ENCODE results near the gene RAPGEF1.

RAPGEF1 gene

DNA sequence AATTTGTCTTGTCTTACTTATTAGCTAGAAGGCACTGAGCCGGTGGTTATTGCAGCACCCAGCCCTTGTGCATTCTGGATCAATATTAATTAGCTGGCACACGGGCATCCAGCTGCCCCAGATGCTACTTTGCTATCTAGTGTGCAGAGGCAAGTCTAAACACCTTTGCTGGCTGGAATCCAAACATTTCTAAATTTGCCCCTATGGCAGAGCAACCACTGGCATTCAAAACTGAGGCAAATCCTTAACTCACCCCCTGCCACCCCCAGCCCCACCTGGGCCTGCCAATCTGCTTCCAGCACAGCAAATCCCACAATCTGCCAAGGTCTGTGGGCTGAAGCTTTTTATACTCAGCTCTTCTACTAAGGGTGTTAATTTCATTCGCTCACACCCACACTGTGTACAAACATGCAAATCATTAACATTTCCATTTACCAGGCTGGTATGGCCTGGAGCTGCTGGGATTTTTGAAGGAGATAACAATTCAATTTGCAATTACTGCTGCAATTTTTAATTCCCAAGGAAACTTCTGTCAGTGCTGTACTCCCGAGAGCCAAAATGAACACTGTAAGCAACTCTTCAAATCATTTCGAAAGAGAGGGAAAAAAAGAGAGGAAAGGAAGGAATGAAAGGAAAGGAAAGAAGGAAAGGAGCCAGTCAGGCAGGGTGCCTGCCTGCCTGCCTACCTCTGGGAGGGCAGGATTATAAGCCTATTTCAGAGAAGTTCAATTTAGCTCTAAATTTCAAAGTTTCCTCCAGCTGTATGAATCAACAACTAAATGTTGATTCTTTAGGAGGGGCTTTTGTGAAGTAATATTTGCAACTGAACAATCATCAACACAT, 35.5 kb downstream of the RAPGEF1 start:
- Histone ChIP-seq H3K9ac (peak overlapping the region in 3 of 11 experiments; percentile 54 to 64 (median 62); a peak in 4 of 22 replicates), H3K36me3 (peaks cover 0 to 25% (median 6%) of the 10 kb centered on the region in 11 experiments; a peak in 10 of 22 replicates), H3K9me3 (replicated peaks in 1 of 11) (no peaks in the 10 kb centered on the region), H3K4me2 (peak overlapping the region; percentile 10 to 88 (median 78); a peak in 17 of 22 replicates), H3K27me3 (no peaks in the 10 kb centered on the region), H3K27ac (peak overlapping the region in 8 of 11 experiments; percentile 41 to 88 (median 76); a peak in 13 of 22 replicates), H3K4me3 (no peak overlapping the region), H4K20me1 (peaks cover 36 to 100% (median 76%) of the 10 kb centered on the region in 11 experiments; a peak in 18 of 22 replicates), H3K4me1 (peaks cover 83 to 100% (median 96%) of the 10 kb centered on the region in 10 experiments)
- no peak for TF ChIP-seq Cebpa-rat (IDR thresholded peaks at IDR 0.05)

DNA sequence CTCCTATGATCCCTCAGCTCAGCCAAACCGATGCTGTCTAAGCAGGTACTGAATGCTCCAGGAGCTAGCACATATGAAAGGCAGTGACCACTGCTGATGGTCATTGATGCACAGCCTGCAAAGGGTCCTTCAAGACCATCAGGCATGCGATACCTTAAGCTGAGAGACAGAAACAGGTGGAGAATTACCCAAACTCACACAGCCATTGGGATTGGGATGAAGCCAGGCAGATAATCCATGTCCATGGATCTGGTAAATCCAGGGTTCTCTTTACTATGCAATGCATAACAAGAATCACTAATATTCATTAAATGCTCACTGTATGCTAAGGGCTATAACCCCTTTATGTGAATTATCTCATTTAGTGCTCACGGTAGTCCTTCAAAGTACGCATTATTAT, 36.2 kb downstream of the RAPGEF1 start:
- no peak overlapping the region for H3K9ac ChIP-seq
- H3K4me2 ChIP-seq = peak overlapping the region in 4 of 11 experiments; percentile 74 to 84 (median 82); a peak in 7 of 22 replicates
- no peaks in the 10 kb centered on the region for H3K27me3 ChIP-seq
- peaks cover 83 to 100% (median 96%) of the 10 kb centered on the region in 10 experiments for H3K4me1 ChIP-seq
- H3K9me3 ChIP-seq (replicated peaks in 1 of 11) = no peaks in the 10 kb centered on the region
- no peak overlapping the region for H3K4me3 ChIP-seq
- TF ChIP-seq Cebpa-rat (IDR thresholded peaks at IDR 0.05) = no peak
- peak overlapping the region in 1 of 11 experiments; percentile 86; a peak in 1 of 22 replicates for H3K27ac ChIP-seq
- peaks cover 0 to 19% (median 5%) of the 10 kb centered on the region in 11 experiments; a peak in 6 of 22 replicates for H3K36me3 ChIP-seq
- peaks cover 40 to 100% (median 76%) of the 10 kb centered on the region in 11 experiments; a peak in 20 of 22 replicates for H4K20me1 ChIP-seq

DNA sequence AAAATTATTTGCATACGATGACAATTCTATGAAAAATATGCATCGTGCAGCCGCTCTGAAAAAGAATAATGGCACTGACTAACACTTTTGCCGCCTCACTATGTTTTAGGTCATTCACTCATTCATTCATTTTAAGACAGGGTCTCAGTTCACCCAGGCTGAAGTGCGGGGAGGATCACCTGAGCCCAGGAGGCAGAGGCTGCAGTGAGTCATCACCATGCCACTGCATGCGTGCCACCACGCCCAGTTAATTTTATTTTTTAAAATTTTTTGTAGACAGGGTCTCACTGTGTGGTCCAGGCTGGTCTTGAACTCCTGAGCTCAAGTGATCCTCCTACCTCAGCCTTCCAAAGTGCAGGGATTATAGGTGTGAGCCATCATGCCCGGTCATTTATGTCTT, 37.0 kb downstream of the RAPGEF1 start:
- H3K36me3 ChIP-seq = peaks cover 0 to 18% (median 5%) of the 10 kb centered on the region in 11 experiments; a peak in 4 of 22 replicates
- no peak overlapping the region for H3K9ac ChIP-seq
- no peak for TF ChIP-seq Cebpa-rat (IDR thresholded peaks at IDR 0.05)
- H4K20me1 ChIP-seq = peaks cover 47 to 100% (median 84%) of the 10 kb centered on the region in 11 experiments
- H3K27ac ChIP-seq = no peak overlapping the region; a peak in 1 of 22 replicates
- H3K4me3 ChIP-seq = no peak overlapping the region
- no peaks in the 10 kb centered on the region for H3K9me3 ChIP-seq (replicated peaks in 1 of 11)
- H3K27me3 ChIP-seq = no peaks in the 10 kb centered on the region
- peak overlapping the region in 5 of 11 experiments; percentile 2 to 84 (median 80); a peak in 7 of 22 replicates for H3K4me2 ChIP-seq
- peaks cover 83 to 100% (median 96%) of the 10 kb centered on the region in 10 experiments for H3K4me1 ChIP-seq

DNA sequence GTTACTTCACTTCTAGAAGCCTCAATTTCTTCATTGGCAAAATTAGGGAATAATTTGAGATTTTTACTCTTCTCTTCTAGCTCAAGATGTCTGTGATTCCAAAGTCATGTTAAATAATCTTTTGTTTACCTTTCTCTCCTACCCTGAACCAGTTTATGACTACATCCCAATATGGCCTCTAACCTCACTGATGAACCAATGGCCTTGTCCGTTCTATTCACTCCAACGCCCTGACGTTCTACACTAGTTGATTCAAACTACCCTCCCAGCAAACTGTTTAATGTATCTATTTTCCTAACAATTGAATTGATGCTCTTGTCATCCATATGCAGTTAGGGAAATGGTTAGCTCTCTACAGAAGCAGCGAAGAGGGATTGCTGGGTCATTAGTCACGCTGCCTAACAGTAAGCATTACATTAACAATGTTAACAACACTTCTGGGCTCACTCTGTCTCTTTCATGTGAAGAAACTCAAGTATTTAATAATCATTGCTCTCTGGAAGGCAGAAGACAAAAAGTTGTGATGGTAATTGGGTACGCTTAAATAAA, 38.0 kb downstream of the RAPGEF1 start:
- H3K4me2 ChIP-seq = peak overlapping the region; percentile 56 to 88 (median 67); a peak in 21 of 22 replicates
- H3K9me3 ChIP-seq (replicated peaks in 1 of 11) = no peaks in the 10 kb centered on the region
- H3K4me1 ChIP-seq = peaks cover 84 to 100% (median 96%) of the 10 kb centered on the region in 10 experiments
- peak overlapping the region in 10 of 11 experiments; percentile 3 to 86 (median 29); a peak in 7 of 22 replicates for H3K27ac ChIP-seq
- no peak overlapping the region for H3K4me3 ChIP-seq
- no peaks in the 10 kb centered on the region for H3K27me3 ChIP-seq
- H3K36me3 ChIP-seq = peaks cover 0 to 18% (median 5%) of the 10 kb centered on the region in 11 experiments; a peak in 4 of 22 replicates
- no peak for TF ChIP-seq Cebpa-rat (IDR thresholded peaks at IDR 0.05)
- no peak overlapping the region for H3K9ac ChIP-seq
- H4K20me1 ChIP-seq = peaks cover 58 to 100% (median 94%) of the 10 kb centered on the region in 11 experiments

DNA sequence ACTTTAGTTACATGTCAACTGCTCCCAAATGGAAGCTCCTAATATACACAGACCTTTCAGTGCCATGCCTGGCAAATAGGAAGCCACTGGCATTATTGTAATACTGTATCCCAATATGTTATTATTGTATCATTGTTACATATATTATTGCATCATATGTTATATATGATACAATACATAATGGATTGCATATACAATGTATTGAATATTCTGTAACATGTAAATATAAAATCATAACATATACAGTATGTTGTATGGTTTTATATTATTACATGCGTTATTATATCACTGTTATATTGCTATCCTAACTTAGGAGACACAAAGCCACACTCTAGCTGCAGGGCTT, 38.5 kb downstream of the RAPGEF1 start:
- H3K4me3 ChIP-seq = no peak overlapping the region
- H3K27ac ChIP-seq = peak overlapping the region; percentile 18 to 86 (median 51); a peak in 16 of 22 replicates
- peak in 3 of 11 experiments; percentile 11 to 41 (median 28); a peak in 2 of 22 replicates for TF ChIP-seq Cebpa-rat (IDR thresholded peaks at IDR 0.05)
- H3K36me3 ChIP-seq = peaks cover 0 to 17% (median 5%) of the 10 kb centered on the region in 11 experiments; a peak in 4 of 22 replicates
- no peaks in the 10 kb centered on the region for H3K27me3 ChIP-seq
- peaks cover 84 to 100% (median 96%) of the 10 kb centered on the region in 10 experiments for H3K4me1 ChIP-seq
- H3K9me3 ChIP-seq (replicated peaks in 1 of 11) = no peaks in the 10 kb centered on the region
- H4K20me1 ChIP-seq = peaks cover 62 to 100% (median 94%) of the 10 kb centered on the region in 11 experiments
- H3K4me2 ChIP-seq = peak overlapping the region; percentile 56 to 88 (median 67)
- H3K9ac ChIP-seq = peak overlapping the region in 1 of 11 experiments; percentile 38; a peak in 1 of 22 replicates

DNA sequence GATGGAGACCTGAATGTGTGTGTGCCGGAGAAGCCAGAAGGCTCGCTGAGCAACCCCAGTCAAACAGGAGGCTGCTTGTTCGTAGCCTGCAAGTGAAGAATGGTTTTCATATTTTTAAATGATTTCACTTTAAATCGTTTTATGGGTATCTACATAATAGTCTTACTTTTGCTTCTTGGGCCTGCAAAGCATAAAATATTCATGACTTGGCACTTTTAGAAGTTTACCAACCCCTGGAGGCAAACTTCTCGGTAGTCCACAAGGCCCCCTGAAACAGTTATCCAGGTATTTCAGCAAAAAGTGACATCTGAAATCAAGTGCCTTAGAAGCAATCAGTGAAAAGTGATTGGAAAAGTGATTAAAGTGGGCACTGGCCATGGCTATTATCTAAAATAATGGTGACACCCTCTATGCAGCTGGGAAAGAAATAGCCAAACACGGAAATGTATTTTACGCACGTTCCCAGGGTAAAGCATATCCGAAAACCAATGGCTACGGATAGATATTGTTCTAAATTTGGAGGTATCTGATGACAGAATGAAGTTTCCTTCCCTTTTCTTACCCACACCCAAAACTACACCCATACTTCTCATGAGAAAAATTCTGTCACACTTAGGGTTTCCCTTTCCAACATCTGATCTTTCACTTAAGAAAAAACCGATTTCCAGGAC, 39.0 kb downstream of the RAPGEF1 start:
- peak overlapping the region; percentile 56 to 88 (median 67) for H3K4me2 ChIP-seq
- H3K4me1 ChIP-seq = peaks cover 84 to 100% (median 96%) of the 10 kb centered on the region in 10 experiments
- peaks cover 0 to 15% (median 5%) of the 10 kb centered on the region in 11 experiments; a peak in 4 of 22 replicates for H3K36me3 ChIP-seq
- H3K27me3 ChIP-seq = no peaks in the 10 kb centered on the region
- H3K9me3 ChIP-seq (replicated peaks in 1 of 11) = no peaks in the 10 kb centered on the region
- TF ChIP-seq Cebpa-rat (IDR thresholded peaks at IDR 0.05) = no peak
- peaks cover 67 to 100% (median 97%) of the 10 kb centered on the region in 11 experiments for H4K20me1 ChIP-seq
- H3K4me3 ChIP-seq = no peak overlapping the region
- peak overlapping the region in 2 of 11 experiments; percentile 4 to 38; a peak in 2 of 22 replicates for H3K9ac ChIP-seq
- peak overlapping the region; percentile 32 to 86 (median 57); a peak in 21 of 22 replicates for H3K27ac ChIP-seq

DNA sequence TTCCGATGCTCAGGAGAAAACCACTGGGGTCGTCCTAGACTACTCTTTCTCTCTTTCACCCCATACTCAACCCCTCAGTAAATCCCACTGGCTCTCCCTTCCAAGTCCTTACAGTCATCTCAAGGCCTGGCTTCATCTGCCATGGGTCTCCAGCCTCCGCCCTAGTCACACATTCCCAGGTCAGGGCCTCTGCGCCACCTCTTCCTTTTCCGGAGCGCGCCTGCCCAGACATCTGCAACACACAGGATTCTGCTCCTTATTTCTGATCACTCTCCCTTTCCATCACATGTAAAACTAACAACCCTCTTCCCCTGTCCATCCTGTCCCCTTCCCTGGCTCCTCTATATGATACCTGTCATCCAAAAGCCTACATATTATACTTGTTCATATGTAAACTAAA, 39.8 kb downstream of the RAPGEF1 start:
- no peaks in the 10 kb centered on the region for H3K27me3 ChIP-seq
- H3K9me3 ChIP-seq (replicated peaks in 1 of 11) = no peaks in the 10 kb centered on the region
- H3K27ac ChIP-seq = peak overlapping the region in 10 of 11 experiments; percentile 8 to 86 (median 64); a peak in 19 of 22 replicates
- TF ChIP-seq Cebpa-rat (IDR thresholded peaks at IDR 0.05) = no peak
- no peak overlapping the region for H3K4me3 ChIP-seq
- peak overlapping the region; percentile 29 to 88 (median 73); a peak in 21 of 22 replicates for H3K4me2 ChIP-seq
- peak overlapping the region in 2 of 11 experiments; percentile 28 to 76; a peak in 3 of 22 replicates for H3K9ac ChIP-seq
- peaks cover 69 to 100% (median 97%) of the 10 kb centered on the region in 11 experiments for H4K20me1 ChIP-seq
- H3K36me3 ChIP-seq = peaks cover 0 to 23% (median 9%) of the 10 kb centered on the region in 11 experiments; a peak in 7 of 22 replicates
- peaks cover 84 to 100% (median 93%) of the 10 kb centered on the region in 10 experiments for H3K4me1 ChIP-seq

DNA sequence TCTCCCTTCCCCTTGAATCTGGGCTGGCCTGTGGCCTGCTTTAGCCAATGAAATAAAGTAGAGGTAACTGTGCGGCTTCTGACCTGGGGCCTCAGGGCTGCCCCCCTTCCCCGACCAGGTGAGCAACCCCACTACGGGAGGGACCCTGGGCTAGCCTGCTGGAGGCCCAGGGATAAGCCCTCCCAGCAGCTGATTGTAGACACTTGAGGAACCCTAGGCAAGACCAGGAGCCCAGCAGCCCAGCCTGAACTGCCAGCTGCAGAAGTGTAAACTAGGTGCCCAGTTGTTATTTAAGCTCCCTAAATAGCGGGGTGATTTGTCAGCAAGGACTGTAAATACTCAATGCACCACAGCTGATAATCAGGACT, 41.3 kb downstream of the RAPGEF1 start:
- no peak overlapping the region for H3K4me3 ChIP-seq
- no peak for TF ChIP-seq Cebpa-rat (IDR thresholded peaks at IDR 0.05)
- peaks cover 66 to 100% (median 94%) of the 10 kb centered on the region in 11 experiments for H4K20me1 ChIP-seq
- H3K4me1 ChIP-seq = peaks cover 75 to 97% (median 86%) of the 10 kb centered on the region in 10 experiments
- H3K36me3 ChIP-seq = peaks cover 0 to 23% (median 11%) of the 10 kb centered on the region in 11 experiments; a peak in 7 of 22 replicates
- H3K27me3 ChIP-seq = no peaks in the 10 kb centered on the region
- H3K27ac ChIP-seq = peak overlapping the region; percentile 40 to 86 (median 72); a peak in 21 of 22 replicates
- H3K9me3 ChIP-seq (replicated peaks in 1 of 11) = no peaks in the 10 kb centered on the region
- H3K4me2 ChIP-seq = peak overlapping the region; percentile 61 to 88 (median 73)
- peak overlapping the region; percentile 8 to 76 (median 46); a peak in 17 of 22 replicates for H3K9ac ChIP-seq
